HEK293 (cell line): ENCODE measurements around the gene C3.

Source experiments
- TRIM28 ChIP-seq: IDR thresholded peaks from 2 replicates; pipeline ENCODE4 v1.6.1; 2011; ENCODE audit warnings: low read length, control low read depth, borderline replicate concordance
- ZBTB1 ChIP-seq: fragments of 450-650 bp; formaldehyde crosslinking; IDR thresholded peaks from 2 replicates; pipeline ENCODE4 v1.5.1; 2016; ENCODE audit warnings: missing biosample characterization, missing genetic modification characterization
- ZNF184 ChIP-seq: fragments of 450-650 bp; IDR thresholded peaks from 2 replicates; pipeline ENCODE4 v1.5.1; 2018; ENCODE audit warnings: missing biosample characterization, mild to moderate bottlenecking, missing genetic modification characterization
- ZNF24 ChIP-seq: fragments of 450-650 bp; formaldehyde crosslinking; IDR thresholded peaks from 2 replicates; pipeline ENCODE4 v1.5.1; 2016; ENCODE audit warnings: missing biosample characterization, missing genetic modification characterization
- ZNF274 ChIP-seq, 2 experiments: fragments of 200-500 bp in 1 of 2; fragments of 450-650 bp in 1 of 2; sonication (Bioruptor generic) in 1 of 2; formaldehyde crosslinking in 1 of 2; IDR thresholded peaks; 2 replicates each; pipeline versions ENCODE4 v1.5.1 to v1.6.1; 2014 to 2016; ENCODE audit warnings: borderline replicate concordance in 1 of 2, inconsistent platforms in 1 of 2, low read length in 1 of 2, missing biosample characterization in 1 of 2, missing genetic modification characterization in 1 of 2
- ZNF670 ChIP-seq: fragments of 450-650 bp; formaldehyde crosslinking; IDR thresholded peaks from 2 replicates; pipeline ENCODE4 v1.5.1; 2016; ENCODE audit warnings: missing biosample characterization, missing genetic modification characterization, low read depth
- ZSCAN23 ChIP-seq: fragments of 450-650 bp; formaldehyde crosslinking; IDR thresholded peaks from 2 replicates; pipeline ENCODE4 v1.5.1; 2016; ENCODE audit warnings: missing biosample characterization, missing genetic modification characterization
- TF ChIP-seq, protein P1 (sequence below): fragments of 450-650 bp; formaldehyde crosslinking; IDR thresholded peaks from 2 replicates; pipeline ENCODE4 v1.5.1; 2016; ENCODE audit warnings: missing biosample characterization, missing genetic modification characterization
- TF ChIP-seq, protein P2 (sequence below): fragments of 450-650 bp; formaldehyde crosslinking; IDR thresholded peaks from 2 replicates; pipeline ENCODE4 v1.5.1; 2016; ENCODE audit warnings: missing biosample characterization, missing genetic modification characterization
- TF ChIP-seq, protein P3 (sequence below): fragments of 450-650 bp; formaldehyde crosslinking; IDR thresholded peaks from 2 replicates; pipeline ENCODE4 v1.5.1; 2016; ENCODE audit warnings: missing biosample characterization, missing genetic modification characterization, borderline replicate concordance
- TF ChIP-seq, protein P4 (sequence below): fragments of 450-650 bp; formaldehyde crosslinking; IDR thresholded peaks from 2 replicates; pipeline ENCODE4 v1.5.1; 2016; ENCODE audit warnings: missing biosample characterization, missing genetic modification characterization
- TF ChIP-seq, protein P5 (sequence below): fragments of 450-650 bp; formaldehyde crosslinking; IDR thresholded peaks from 2 replicates; pipeline ENCODE4 v1.5.1; 2016; ENCODE audit warnings: missing biosample characterization, missing genetic modification characterization, low read depth
- TF ChIP-seq, protein P6 (sequence below): fragments of 450-650 bp; formaldehyde crosslinking; IDR thresholded peaks from 2 replicates; pipeline ENCODE4 v1.5.1; 2016; ENCODE audit warnings: missing biosample characterization, missing genetic modification characterization
- TF ChIP-seq, protein P7 (sequence below): fragments of 450-650 bp; formaldehyde crosslinking; IDR thresholded peaks from 2 replicates; pipeline ENCODE4 v1.5.1; 2016; ENCODE audit warnings: missing biosample characterization, missing genetic modification characterization, borderline replicate concordance

DNA sequence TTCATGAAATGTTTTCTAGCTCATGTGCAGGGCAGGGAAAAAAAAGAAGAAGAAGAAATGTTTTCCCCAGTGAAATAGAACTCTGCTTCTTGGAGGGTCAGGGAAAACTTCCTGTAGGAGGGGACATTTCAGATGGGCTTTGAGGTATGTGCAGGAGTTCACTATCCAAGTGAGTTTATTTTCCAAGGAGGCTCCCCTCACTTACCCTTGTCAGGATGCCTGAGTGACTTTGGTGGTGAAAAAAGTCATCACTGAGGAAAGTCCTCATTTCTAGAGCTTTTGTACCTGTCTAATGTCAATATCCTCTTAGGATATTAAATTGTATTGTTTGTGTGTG, 656 bp upstream of the C3 start:
- TF ChIP-seq, protein P1, sequence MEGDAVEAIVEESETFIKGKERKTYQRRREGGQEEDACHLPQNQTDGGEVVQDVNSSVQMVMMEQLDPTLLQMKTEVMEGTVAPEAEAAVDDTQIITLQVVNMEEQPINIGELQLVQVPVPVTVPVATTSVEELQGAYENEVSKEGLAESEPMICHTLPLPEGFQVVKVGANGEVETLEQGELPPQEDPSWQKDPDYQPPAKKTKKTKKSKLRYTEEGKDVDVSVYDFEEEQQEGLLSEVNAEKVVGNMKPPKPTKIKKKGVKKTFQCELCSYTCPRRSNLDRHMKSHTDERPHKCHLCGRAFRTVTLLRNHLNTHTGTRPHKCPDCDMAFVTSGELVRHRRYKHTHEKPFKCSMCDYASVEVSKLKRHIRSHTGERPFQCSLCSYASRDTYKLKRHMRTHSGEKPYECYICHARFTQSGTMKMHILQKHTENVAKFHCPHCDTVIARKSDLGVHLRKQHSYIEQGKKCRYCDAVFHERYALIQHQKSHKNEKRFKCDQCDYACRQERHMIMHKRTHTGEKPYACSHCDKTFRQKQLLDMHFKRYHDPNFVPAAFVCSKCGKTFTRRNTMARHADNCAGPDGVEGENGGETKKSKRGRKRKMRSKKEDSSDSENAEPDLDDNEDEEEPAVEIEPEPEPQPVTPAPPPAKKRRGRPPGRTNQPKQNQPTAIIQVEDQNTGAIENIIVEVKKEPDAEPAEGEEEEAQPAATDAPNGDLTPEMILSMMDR (tag by site-specific recombination), result no peak
- no peak for TF ChIP-seq ZBTB1 (tag by site-specific recombination)
- TF ChIP-seq ZNF184 (tag by site-specific recombination), result no peak
- TF ChIP-seq, protein P2, sequence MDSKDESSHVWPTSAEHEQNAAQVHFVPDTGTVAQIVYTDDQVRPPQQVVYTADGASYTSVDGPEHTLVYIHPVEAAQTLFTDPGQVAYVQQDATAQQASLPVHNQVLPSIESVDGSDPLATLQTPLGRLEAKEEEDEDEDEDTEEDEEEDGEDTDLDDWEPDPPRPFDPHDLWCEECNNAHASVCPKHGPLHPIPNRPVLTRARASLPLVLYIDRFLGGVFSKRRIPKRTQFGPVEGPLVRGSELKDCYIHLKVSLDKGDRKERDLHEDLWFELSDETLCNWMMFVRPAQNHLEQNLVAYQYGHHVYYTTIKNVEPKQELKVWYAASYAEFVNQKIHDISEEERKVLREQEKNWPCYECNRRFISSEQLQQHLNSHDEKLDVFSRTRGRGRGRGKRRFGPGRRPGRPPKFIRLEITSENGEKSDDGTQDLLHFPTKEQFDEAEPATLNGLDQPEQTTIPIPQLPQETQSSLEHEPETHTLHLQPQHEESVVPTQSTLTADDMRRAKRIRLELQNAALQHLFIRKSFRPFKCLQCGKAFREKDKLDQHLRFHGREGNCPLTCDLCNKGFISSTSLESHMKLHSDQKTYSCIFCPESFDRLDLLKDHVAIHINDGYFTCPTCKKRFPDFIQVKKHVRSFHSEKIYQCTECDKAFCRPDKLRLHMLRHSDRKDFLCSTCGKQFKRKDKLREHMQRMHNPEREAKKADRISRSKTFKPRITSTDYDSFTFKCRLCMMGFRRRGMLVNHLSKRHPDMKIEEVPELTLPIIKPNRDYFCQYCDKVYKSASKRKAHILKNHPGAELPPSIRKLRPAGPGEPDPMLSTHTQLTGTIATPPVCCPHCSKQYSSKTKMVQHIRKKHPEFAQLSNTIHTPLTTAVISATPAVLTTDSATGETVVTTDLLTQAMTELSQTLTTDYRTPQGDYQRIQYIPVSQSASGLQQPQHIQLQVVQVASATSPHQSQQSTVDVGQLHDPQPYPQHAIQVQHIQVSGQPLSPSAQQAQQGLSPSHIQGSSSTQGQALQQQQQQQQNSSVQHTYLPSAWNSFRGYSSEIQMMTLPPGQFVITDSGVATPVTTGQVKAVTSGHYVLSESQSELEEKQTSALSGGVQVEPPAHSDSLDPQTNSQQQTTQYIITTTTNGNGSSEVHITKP (tag by site-specific recombination), result no peak
- TF ChIP-seq, protein P3, sequence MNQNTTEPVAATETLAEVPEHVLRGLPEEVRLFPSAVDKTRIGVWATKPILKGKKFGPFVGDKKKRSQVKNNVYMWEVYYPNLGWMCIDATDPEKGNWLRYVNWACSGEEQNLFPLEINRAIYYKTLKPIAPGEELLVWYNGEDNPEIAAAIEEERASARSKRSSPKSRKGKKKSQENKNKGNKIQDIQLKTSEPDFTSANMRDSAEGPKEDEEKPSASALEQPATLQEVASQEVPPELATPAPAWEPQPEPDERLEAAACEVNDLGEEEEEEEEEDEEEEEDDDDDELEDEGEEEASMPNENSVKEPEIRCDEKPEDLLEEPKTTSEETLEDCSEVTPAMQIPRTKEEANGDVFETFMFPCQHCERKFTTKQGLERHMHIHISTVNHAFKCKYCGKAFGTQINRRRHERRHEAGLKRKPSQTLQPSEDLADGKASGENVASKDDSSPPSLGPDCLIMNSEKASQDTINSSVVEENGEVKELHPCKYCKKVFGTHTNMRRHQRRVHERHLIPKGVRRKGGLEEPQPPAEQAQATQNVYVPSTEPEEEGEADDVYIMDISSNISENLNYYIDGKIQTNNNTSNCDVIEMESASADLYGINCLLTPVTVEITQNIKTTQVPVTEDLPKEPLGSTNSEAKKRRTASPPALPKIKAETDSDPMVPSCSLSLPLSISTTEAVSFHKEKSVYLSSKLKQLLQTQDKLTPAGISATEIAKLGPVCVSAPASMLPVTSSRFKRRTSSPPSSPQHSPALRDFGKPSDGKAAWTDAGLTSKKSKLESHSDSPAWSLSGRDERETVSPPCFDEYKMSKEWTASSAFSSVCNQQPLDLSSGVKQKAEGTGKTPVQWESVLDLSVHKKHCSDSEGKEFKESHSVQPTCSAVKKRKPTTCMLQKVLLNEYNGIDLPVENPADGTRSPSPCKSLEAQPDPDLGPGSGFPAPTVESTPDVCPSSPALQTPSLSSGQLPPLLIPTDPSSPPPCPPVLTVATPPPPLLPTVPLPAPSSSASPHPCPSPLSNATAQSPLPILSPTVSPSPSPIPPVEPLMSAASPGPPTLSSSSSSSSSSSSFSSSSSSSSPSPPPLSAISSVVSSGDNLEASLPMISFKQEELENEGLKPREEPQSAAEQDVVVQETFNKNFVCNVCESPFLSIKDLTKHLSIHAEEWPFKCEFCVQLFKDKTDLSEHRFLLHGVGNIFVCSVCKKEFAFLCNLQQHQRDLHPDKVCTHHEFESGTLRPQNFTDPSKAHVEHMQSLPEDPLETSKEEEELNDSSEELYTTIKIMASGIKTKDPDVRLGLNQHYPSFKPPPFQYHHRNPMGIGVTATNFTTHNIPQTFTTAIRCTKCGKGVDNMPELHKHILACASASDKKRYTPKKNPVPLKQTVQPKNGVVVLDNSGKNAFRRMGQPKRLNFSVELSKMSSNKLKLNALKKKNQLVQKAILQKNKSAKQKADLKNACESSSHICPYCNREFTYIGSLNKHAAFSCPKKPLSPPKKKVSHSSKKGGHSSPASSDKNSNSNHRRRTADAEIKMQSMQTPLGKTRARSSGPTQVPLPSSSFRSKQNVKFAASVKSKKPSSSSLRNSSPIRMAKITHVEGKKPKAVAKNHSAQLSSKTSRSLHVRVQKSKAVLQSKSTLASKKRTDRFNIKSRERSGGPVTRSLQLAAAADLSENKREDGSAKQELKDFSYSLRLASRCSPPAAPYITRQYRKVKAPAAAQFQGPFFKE (tag by site-specific recombination), result no peak
- no peak for TF ChIP-seq ZNF24 (tag by site-specific recombination)
- no peak for TF ChIP-seq ZSCAN23 (tag by site-specific recombination)
- no peak for TF ChIP-seq ZNF274 (IDR thresholded peaks at IDR 0.05; ENCODE audit: low read length)
- no peak for TF ChIP-seq ZNF274 (tag by site-specific recombination; IDR thresholded peaks at IDR 0.05; ENCODE audit: borderline replicate concordance)
- TF ChIP-seq ZNF670 (tag by site-specific recombination), result no peak
- TF ChIP-seq, protein P4, sequence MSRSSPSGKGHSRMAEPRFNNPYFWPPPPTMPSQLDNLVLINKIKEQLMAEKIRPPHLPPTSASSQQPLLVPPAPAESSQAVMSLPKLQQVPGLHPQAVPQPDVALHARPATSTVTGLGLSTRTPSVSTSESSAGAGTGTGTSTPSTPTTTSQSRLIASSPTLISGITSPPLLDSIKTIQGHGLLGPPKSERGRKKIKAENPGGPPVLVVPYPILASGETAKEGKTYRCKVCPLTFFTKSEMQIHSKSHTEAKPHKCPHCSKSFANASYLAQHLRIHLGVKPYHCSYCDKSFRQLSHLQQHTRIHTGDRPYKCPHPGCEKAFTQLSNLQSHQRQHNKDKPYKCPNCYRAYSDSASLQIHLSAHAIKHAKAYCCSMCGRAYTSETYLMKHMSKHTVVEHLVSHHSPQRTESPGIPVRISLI (tag by site-specific recombination), result no peak
- TF ChIP-seq TRIM28, result no peak
- TF ChIP-seq, protein P5, sequence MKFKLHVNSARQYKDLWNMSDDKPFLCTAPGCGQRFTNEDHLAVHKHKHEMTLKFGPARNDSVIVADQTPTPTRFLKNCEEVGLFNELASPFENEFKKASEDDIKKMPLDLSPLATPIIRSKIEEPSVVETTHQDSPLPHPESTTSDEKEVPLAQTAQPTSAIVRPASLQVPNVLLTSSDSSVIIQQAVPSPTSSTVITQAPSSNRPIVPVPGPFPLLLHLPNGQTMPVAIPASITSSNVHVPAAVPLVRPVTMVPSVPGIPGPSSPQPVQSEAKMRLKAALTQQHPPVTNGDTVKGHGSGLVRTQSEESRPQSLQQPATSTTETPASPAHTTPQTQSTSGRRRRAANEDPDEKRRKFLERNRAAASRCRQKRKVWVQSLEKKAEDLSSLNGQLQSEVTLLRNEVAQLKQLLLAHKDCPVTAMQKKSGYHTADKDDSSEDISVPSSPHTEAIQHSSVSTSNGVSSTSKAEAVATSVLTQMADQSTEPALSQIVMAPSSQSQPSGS, result no peak
- TF ChIP-seq, protein P6, sequence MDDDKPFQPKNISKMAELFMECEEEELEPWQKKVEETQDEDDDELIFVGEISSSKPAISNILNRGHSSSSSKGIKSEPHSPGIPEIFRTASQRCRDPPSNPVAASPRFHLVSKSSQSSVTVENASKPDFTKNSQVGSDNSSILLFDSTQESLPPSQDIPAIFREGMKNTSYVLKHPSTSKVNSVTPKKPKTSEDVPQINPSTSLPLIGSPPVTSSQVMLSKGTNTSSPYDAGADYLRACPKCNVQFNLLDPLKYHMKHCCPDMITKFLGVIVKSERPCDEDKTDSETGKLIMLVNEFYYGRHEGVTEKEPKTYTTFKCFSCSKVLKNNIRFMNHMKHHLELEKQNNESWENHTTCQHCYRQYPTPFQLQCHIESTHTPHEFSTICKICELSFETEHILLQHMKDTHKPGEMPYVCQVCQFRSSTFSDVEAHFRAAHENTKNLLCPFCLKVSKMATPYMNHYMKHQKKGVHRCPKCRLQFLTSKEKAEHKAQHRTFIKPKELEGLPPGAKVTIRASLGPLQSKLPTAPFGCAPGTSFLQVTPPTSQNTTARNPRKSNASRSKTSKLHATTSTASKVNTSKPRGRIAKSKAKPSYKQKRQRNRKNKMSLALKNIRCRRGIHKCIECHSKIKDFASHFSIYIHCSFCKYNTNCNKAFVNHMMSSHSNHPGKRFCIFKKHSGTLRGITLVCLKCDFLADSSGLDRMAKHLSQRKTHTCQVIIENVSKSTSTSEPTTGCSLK (tag by site-specific recombination), result no peak
- TF ChIP-seq, protein P7, sequence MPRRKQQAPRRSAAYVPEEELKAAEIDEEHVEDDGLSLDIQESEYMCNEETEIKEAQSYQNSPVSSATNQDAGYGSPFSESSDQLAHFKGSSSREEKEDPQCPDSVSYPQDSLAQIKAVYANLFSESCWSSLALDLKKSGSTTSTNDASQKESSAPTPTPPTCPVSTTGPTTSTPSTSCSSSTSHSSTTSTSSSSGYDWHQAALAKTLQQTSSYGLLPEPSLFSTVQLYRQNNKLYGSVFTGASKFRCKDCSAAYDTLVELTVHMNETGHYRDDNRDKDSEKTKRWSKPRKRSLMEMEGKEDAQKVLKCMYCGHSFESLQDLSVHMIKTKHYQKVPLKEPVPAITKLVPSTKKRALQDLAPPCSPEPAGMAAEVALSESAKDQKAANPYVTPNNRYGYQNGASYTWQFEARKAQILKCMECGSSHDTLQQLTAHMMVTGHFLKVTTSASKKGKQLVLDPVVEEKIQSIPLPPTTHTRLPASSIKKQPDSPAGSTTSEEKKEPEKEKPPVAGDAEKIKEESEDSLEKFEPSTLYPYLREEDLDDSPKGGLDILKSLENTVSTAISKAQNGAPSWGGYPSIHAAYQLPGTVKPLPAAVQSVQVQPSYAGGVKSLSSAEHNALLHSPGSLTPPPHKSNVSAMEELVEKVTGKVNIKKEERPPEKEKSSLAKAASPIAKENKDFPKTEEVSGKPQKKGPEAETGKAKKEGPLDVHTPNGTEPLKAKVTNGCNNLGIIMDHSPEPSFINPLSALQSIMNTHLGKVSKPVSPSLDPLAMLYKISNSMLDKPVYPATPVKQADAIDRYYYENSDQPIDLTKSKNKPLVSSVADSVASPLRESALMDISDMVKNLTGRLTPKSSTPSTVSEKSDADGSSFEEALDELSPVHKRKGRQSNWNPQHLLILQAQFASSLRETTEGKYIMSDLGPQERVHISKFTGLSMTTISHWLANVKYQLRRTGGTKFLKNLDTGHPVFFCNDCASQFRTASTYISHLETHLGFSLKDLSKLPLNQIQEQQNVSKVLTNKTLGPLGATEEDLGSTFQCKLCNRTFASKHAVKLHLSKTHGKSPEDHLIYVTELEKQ (tag by site-specific recombination), result no peak
